Endothelial cell of umbilical vein (primary cell): ENCODE measurements around the gene XPO6. TPM values are rescaled to one million over a fixed set of nuclear protein-coding genes. Genes with fewer than 3 reads are reported as not detected.

ENCODE experiments used
- BruUV-seq: library from RNA; stranded (reverse); fragments of 400-500 nt; replicated peaks from 2 replicates; lab custom pipeline; 2021; lab: Mats Ljungman, UMichigan
- CTCF ChIA-PET: fragments of 300-600, 350-600 bp; sonication (Branson Sonifier 250); formaldehyde crosslinking; loops from one replicate; lab custom pipeline; 2021; ENCODE audit warnings: antibody characterized with exemption, inconsistent platforms; lab: Charles Lee
- POLR2A ChIA-PET: fragments of 300-600, 350-600 bp; sonication (Branson Sonifier 250); formaldehyde crosslinking; loops from one replicate; lab custom pipeline; 2021; ENCODE audit warnings: antibody characterized with exemption, inconsistent platforms; lab: Charles Lee
- DNase-seq: peaks from one replicate; pipeline ENCODE4 v3.0.0-alpha.2; 2011; ENCODE audit warnings: low read depth, low spot score
- FAIRE-seq: peaks from 2 replicates; lab custom pipeline; 2011; peaks lifted over from hg19 to GRCh38; lab: Jason Lieb, UNC
- H2AFZ ChIP-seq: 2 replicates; pipeline ENCODE4 v1.6.0; 2012; ENCODE audit warnings: low read depth, low read length, control low read depth, inconsistent platforms
- H3K27ac ChIP-seq: 2 replicates; pipeline ENCODE4 v1.5.1; 2011; ENCODE audit warnings: low read depth, mild to moderate bottlenecking, control low read depth, low read length, moderate library complexity; ENCODE audit not compliant: insufficient read depth
- H3K27me3 ChIP-seq, 2 experiments: 2 replicates each; pipeline versions ENCODE4 v1.6.0 to v1.6.1; 2011; ENCODE audit warnings: low read length in 2 of 2, mixed read lengths in 1 of 2; ENCODE audit not compliant: control insufficient read depth in 2 of 2, insufficient read depth in 2 of 2
- H3K36me3 ChIP-seq, 2 experiments: 2 replicates in 1 of 2; 3 replicates in 1 of 2; pipeline ENCODE4 v1.5.1; 2011; ENCODE audit warnings: low read length in 2 of 2, mild to moderate bottlenecking in 1 of 2, moderate library complexity in 1 of 2; ENCODE audit not compliant: control insufficient read depth in 2 of 2, insufficient read depth in 2 of 2; ENCODE audit errors: extremely low read depth in 1 of 2
- H3K4me1 ChIP-seq: 3 replicates; pipeline ENCODE4 v1.5.1; 2011; ENCODE audit warnings: mild to moderate bottlenecking, low read length; ENCODE audit not compliant: control insufficient read depth, insufficient read depth; ENCODE audit errors: extremely low read depth
- H3K4me2 ChIP-seq: 2 replicates; pipeline ENCODE4 v1.6.1; 2011; ENCODE audit warnings: low read length, control low read depth, mixed read lengths; ENCODE audit not compliant: insufficient read depth
- H3K4me3 ChIP-seq, 3 experiments: fragments of 200-600 bp in 1 of 3; sonication (generic), shearing (Covaris generic) in 1 of 3; replicated peaks in 1 of 3; 2 replicates each; pipeline ENCODE4 v1.5.1; 2011 to 2016; ENCODE audit warnings: control low read depth in 3 of 3, low read length in 3 of 3, mild to moderate bottlenecking in 2 of 3, inconsistent platforms in 1 of 3, low read depth in 1 of 3, moderate library complexity in 1 of 3; ENCODE audit not compliant: insufficient read depth in 1 of 3
- H3K79me2 ChIP-seq: 2 replicates; pipeline ENCODE4 v1.6.0; 2012; ENCODE audit warnings: low read length, inconsistent platforms; ENCODE audit not compliant: control insufficient read depth, insufficient read depth
- H3K9ac ChIP-seq: replicated peaks from 2 replicates; pipeline ENCODE3; 2011; ENCODE audit warnings: low read length, control low read depth; ENCODE audit not compliant: insufficient read depth; ENCODE audit errors: extremely low read depth
- H3K9me1 ChIP-seq: replicated peaks from 3 replicates; pipeline ENCODE4 v1.6.0; 2011; ENCODE audit warnings: mild to moderate bottlenecking, low read length; ENCODE audit not compliant: control insufficient read depth, insufficient read depth; ENCODE audit errors: extremely low read depth
- H3K9me3 ChIP-seq: replicated peaks from 2 replicates; pipeline ENCODE4 v1.5.1; 2012; ENCODE audit warnings: low read length, inconsistent platforms; ENCODE audit not compliant: control insufficient read depth, insufficient read depth
- H4K20me1 ChIP-seq: replicated peaks from 2 replicates; pipeline ENCODE3; 2011; ENCODE audit warnings: mild to moderate bottlenecking, low read length; ENCODE audit not compliant: control insufficient read depth, insufficient read depth; ENCODE audit errors: extremely low read depth
- CTCF ChIP-seq, 2 donors: IDR thresholded peaks; 1 replicate in 1 of 2; 2 replicates in 1 of 2; pipeline ENCODE4 v1.5.1; 2011; ENCODE audit warnings: low read length in 2 of 2, mild to moderate bottlenecking in 2 of 2, moderate library complexity in 2 of 2, control low read depth in 1 of 2, inconsistent platforms in 1 of 2, low read depth in 1 of 2; ENCODE audit not compliant: insufficient read depth in 1 of 2; ENCODE audit errors: extremely low read depth in 1 of 2
- EZH2 ChIP-seq: IDR thresholded peaks from 2 replicates; pipeline ENCODE4 v1.6.1; 2012; ENCODE audit warnings: borderline replicate concordance, low read depth, mild to moderate bottlenecking, moderate library complexity, low read length, inconsistent platforms; ENCODE audit not compliant: severe bottlenecking
- FOS ChIP-seq: IDR thresholded peaks from 2 replicates; pipeline ENCODE4 v1.6.1; 2011; ENCODE audit warnings: mild to moderate bottlenecking, low read length, moderate library complexity, borderline replicate concordance; ENCODE audit not compliant: insufficient read depth
- GATA2 ChIP-seq: IDR thresholded peaks from 2 replicates; pipeline ENCODE4 v1.7.0; 2011; ENCODE audit warnings: low read depth, mild to moderate bottlenecking, moderate library complexity, mixed read lengths, low read length; ENCODE audit not compliant: insufficient read length, insufficient read depth
- JUN ChIP-seq: IDR thresholded peaks from 2 replicates; pipeline ENCODE4 v1.6.1; 2011; ENCODE audit warnings: borderline replicate concordance, low read depth; ENCODE audit not compliant: insufficient read length, insufficient read depth
- MAX ChIP-seq: IDR thresholded peaks from 2 replicates; pipeline ENCODE4 v1.6.1; 2011; ENCODE audit not compliant: insufficient read depth, insufficient read length
- MYC ChIP-seq: IDR thresholded peaks from one replicate; pipeline ENCODE4 v1.6.1; 2011; ENCODE audit warnings: mild to moderate bottlenecking, low read depth, low read length
- POLR2A ChIP-seq: IDR thresholded peaks from 2 replicates; pipeline ENCODE4 v1.6.1; 2012; ENCODE audit warnings: low read depth, mild to moderate bottlenecking, control low read depth, low read length
- POLR2AphosphoS5 ChIP-seq: IDR thresholded peaks from 2 replicates; pipeline ENCODE4 v1.6.1; 2012; ENCODE audit warnings: low read depth, mild to moderate bottlenecking, control low read depth, low read length, moderate library complexity; ENCODE audit not compliant: insufficient read depth
- dilution Hi-C: fragments of 300-500 bp; cut with MboI; formaldehyde crosslinking; loops from one replicate; pipeline ENCODE4 v1.15.0; 2019; ENCODE audit warnings: low sequenced_read_pairs; ENCODE audit not compliant: extremely low pct_ligation_motif_present
- intact Hi-C: fragments of 100-400 bp; cut with micrococcal nuclease; formaldehyde crosslinking; loops from one replicate; pipeline ENCODE4 v1.10.0; 2022
- polyA plus RNA-seq, 4 experiments: library from polyadenylated mRNA; depleted of rRNA in 3 of 4; stranded (reverse) in 3 of 4; unstranded in 1 of 4; fragments of >200 nt; gene quantifications; 2 replicates each; pipeline versions ENCODE4 v1.2.1 to v1.2.3, GENCODE V29; 2011 to 2012; ENCODE audit warnings: missing spikeins in 1 of 4
- total RNA-seq: library from RNA; stranded (reverse); gene quantifications from 2 replicates; pipeline ENCODE4 v1.2.3, GENCODE V29; 2021

Gene XPO6
- total and polyA plus RNA-seq, 2 donors (not counting 3 experiments of a cell fraction or from before 2014, with no cell fraction given) = 170 to 272 TPM

- peaks cover 7% of the 10 kb centered on the region for H4K20me1 ChIP-seq
- no peak overlapping the region for H2AFZ ChIP-seq
- no peak overlapping the region for H3K4me2 ChIP-seq
- peaks cover 2% of the 10 kb centered on the region in 2 experiments for H3K36me3 ChIP-seq
- no peaks in the 10 kb centered on the region for H3K9me1 ChIP-seq
- no peak for TF ChIP-seq JUN
- TF ChIP-seq EZH2 = no peak
- no peak for TF ChIP-seq GATA2
- no peak for TF ChIP-seq POLR2AphosphoS5
- CTCF ChIA-PET = no interaction called here
- no peak for DNase-seq
- no TSS peak for BruUV-seq
- no peaks in the 10 kb centered on the region for H3K27me3 ChIP-seq
- dilution Hi-C loops (no loop called here), intact Hi-C loops (no loop called here)
- no peaks in the 10 kb centered on the region for H3K9me3 ChIP-seq
- POLR2A ChIA-PET = no interaction called here
- no peak overlapping the region for H3K4me3 ChIP-seq
- no peak overlapping the region for H3K27ac ChIP-seq
- no peak overlapping the region for H3K9ac ChIP-seq
- peaks cover 19% of the 10 kb centered on the region for H3K4me1 ChIP-seq
- H3K79me2 ChIP-seq = peaks cover 100% of the 10 kb centered on the region
- FAIRE-seq = no peak
Observed at GRCh38 chr16:28184625-28185024, 27.1 kb downstream of the XPO6 start.

GRCh38 chr16:28183930-28184329 is 27.8 kb downstream of the XPO6 start:
- DNase-seq = no peak
- CTCF ChIA-PET = interaction anchor here (0.6 to 0.7 kb wide), 2 partner anchors 22 to 52 kb away, joined by 3 to 4 read pairs; no protein-coding TSS in a partner anchor
- Histone ChIP-seq H4K20me1 (peaks cover 7% of the 10 kb centered on the region), H3K4me3 (no peak overlapping the region), H3K27ac (no peak overlapping the region), H3K27me3 (no peaks in the 10 kb centered on the region), H3K4me1 (peaks cover 22% of the 10 kb centered on the region), H3K79me2 (peaks cover 99% of the 10 kb centered on the region), H2AFZ (no peak overlapping the region), H3K36me3 (peaks cover 2% of the 10 kb centered on the region in 2 experiments), H3K4me2 (no peak overlapping the region), H3K9ac (no peak overlapping the region), H3K9me1 (no peaks in the 10 kb centered on the region), H3K9me3 (no peaks in the 10 kb centered on the region)
- BruUV-seq = no TSS peak
- POLR2A ChIA-PET = interaction anchor here (0.6 kb wide), 1 partner anchor 13 kb away, joined by 5 read pairs; no protein-coding TSS in a partner anchor
- TF ChIP-seq JUN (no peak), FOS (no peak), MYC (no peak), POLR2AphosphoS5 (no peak), POLR2A (no peak), MAX (no peak), CTCF (IDR thresholded peaks at IDR 0.05; ENCODE audit: extremely low read depth in 1 of 2, insufficient read depth in 1 of 2, low read depth in 1 of 2, low read length in 2 of 2) (no peak), EZH2 (no peak), GATA2 (no peak)
- intact Hi-C loops = no loop called here
- FAIRE-seq = no peak
- dilution Hi-C loops = no loop called here
